Islet of Langerhans (tissue), 1 donor: Measurements from ENCODE around the gene DAPP1.
"Not testable (repeated sequence)": the region's sequence is repeated elsewhere in the genome, so short reads cannot be mapped to it uniquely, and the experiment has no call there.

Experiments used
- FAIRE-seq: peaks from one replicate; lab custom pipeline; 2011; peaks lifted over from hg19 to GRCh38; lab: Jason Lieb, UNC

The DAPP1 gene

GRCh38 chr4:99824070-99824599, 7.5 kb downstream of the DAPP1 start:
- no peak for FAIRE-seq

- no peak for FAIRE-seq
Observed at GRCh38 chr4:99825272-99825671, 8.6 kb downstream of the DAPP1 start.

GRCh38 chr4:99826016-99826415, 9.4 kb downstream of the DAPP1 start:
- no peak for FAIRE-seq

DNA sequence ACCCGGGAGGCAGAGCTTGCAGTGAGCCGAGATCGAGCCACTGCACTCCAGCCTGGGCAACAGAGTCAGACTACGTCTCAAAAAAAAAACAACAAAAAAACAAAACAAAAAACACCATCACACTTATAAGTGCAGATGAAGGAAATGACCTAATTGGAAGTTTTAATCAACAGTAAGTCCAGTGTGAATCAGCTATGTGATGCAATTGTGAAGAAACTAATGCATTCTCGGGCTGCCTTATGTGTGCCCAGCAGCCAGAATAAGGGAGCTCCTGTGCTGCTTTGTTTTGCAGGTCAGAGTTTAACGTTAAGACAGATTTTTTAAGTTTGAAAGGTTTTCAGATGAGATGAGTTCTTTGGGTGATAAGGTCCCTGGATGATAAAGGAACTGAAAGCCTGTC, 10.8 kb downstream of the DAPP1 start:
- FAIRE-seq = no peak

DNA sequence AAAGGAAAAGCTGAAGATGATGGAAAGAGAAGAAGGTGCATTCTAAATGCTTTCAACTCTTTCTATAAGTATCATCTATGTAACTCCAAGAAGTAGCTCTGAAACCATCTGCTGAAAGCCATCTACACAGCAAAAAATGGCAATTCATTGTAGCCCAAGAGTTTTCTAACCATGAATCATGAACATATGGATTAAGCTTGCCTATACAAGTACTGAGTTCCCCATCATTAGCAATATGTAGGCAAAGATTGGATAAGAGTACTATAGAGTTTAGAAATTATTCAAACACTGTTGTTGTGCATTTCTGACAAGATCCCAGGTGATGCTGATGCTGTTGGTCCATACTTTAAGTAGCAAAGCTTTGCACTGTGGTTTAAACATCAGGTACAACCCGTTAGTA, 11.2 kb downstream of the DAPP1 start:
- FAIRE-seq = no peak

DNA sequence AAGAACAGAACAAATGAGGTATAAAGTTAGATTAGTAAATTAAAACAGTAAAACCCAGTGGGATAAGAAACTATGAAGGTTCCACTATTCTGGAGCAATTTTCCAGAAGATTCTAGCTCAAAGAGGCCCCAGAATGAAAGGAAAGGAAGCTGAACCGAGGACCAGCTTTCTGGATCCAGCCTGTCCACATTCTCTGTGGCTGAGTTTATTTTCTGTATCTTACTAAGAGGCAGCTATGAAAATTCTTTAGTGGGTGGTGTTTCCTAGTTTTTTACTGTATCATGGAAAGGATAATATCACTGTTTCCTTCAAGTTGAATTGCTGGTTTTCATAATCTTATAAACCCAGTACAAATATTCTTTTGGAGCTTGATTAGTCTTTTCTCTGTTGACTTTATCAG, 11.8 kb downstream of the DAPP1 start:
- no peak for FAIRE-seq

- FAIRE-seq = not testable (repeated sequence)
Observed at GRCh38 chr4:99830051-99830450, 13.4 kb downstream of the DAPP1 start.

DNA sequence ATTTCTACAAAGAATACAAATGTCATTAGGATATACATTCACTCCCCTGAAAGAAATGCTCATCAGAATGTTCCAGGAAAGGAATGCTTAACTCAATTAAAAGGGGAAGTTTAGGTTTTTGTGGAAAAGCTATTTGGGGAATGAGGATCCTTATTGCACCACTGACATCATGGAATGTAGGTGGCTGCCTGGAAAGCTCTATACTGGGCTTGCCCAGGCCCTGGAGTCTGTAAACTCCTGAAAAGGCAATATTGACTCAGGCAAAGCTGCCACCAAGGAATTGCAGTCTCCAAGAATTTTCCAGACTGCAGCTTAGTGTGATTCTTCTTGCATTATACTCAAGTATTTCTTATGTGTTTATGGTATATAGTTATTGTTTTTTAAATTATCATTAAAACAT, 15.7 kb downstream of the DAPP1 start:
- FAIRE-seq = no peak

- peak; percentile 21 for FAIRE-seq
Observed at GRCh38 chr4:99832758-99833157, 16.1 kb downstream of the DAPP1 start.

DNA sequence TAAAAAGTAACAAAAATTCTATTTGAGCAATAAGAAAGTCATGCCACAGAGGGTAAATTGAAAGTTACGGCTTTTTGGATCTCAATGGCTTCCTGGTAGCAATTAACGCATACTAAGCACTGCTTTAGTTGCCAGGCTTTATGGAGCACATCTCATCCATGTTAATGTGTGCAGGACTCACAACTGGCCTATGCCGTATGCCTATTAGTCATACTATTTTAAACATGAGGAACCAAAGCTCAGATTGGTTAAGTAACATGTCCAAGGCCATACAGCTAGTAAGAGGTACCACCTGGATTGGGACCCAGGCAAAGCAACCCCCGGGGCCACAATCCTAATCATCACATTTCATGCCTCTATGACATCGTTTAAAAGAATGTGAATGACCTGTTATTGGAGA, 17.1 kb downstream of the DAPP1 start:
- no peak for FAIRE-seq

DNA sequence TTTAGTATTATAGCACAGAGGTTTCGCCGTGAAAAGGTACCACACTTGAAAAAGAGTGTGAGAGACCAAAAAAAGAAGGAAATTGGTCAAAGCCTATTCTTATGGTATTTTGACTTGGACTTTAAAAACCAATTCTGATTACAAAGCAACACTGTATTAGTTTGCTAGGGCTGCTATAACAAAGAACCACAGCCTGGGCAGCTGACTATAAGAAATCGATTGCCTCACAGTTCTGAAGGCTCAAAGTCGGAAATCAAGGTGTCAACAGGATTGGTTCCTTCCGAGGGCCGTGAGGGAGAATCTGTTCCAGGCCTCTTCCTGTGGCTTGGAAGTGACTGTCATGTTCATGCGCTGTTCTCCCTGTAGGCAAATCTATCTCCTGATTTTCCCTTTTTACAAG, 17.9 kb downstream of the DAPP1 start:
- FAIRE-seq = no peak

DNA sequence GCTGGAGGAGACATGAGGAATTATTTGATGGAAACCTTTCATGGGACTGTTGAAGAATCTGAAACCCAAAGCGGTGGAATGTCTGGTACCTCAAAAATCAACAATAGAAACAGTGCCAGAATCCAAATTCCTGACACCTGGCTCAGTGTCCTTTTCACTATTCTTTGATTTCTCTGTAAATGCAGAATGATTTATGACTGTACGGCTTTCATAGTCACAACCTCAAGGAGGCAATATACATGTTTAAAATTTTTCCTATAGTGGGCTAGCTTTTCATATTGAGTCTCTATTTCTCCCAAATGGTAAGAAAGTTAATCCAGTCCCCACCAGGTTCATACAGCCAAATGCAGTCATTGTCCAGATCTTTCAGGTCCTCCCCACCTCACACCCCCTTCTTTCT, 19.3 kb downstream of the DAPP1 start:
- no peak for FAIRE-seq

GRCh38 chr4:99838927-99839326, 22.3 kb downstream of the DAPP1 start:
- no peak for FAIRE-seq

DNA sequence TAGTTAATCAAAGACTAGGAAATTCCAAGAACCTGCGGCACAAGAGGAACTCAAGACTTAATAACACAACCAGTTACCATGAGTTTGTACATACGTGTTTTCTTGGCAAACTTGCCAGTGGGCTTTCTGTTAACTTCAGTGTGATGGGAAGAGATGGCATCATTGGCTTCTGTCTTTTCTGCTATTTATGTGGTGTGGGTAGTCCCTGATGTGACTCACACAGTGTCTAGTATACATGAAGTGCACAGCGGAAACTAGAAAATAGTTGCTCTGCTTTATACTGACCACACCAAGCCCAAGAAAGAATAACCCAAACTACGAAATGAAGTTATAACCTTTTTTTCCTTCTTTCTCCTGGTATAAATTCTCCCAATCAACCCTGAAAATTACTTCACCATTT, 24.5 kb downstream of the DAPP1 start:
- FAIRE-seq = no peak

DNA sequence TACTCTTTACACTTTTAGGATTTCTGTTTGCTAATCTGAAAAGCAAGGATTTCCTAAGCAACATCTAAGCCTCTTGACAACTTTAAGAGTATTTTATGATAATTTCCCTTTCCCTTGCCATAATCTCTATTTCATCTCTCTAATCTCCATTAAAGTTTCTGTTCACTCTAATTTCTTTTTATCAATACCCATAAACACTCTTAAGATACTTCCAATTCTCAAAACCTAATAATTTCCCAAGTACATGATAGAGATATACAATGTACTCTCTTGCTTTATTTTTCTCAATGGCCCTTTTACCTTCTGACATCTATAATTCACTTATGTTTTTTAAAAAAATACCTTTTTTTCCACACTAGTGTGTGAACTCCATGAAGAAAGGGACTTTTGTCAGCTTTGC, 26.8 kb downstream of the DAPP1 start:
- no peak for FAIRE-seq

DNA sequence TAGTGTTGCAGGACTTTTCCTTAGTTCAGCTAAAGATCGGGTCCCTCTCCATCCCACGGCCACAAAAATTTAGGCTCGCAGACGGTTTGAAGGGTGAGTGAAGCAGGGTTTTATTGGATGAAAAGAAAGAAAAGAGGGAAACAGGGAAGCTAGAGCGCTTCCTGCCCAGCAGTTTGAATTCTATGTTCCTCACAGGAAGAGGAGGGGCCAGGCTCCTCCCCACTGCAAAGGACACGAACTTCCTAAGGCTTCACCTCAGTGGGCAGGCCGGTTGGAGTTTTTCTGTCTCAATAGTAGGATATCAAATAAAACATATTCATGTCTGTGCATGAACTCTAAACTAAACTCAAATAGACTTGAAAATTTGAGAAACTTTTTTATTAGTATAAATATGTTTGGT, 27.4 kb downstream of the DAPP1 start:
- no peak for FAIRE-seq

DNA sequence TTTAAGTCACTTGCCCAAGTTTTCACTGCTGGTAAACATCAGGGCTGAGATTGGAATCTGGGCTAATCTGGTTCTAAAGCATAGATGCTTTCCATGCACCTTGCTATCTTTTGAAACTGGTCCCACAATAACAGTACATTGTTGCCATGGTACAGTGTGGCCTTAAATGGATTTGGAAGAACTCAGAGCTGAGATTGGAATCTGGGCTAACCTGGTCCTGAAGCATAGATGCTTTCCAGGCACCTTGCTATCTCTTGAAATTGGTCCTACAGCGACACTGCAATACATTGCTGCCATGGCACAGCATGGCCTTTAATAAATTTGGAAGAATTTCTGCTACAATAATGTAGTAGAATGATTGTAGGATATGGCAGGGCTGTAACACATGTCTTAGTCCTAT, 28.6 kb downstream of the DAPP1 start:
- no peak for FAIRE-seq

- no peak for FAIRE-seq
Observed at GRCh38 chr4:99845708-99846469, 29.3 kb downstream of the DAPP1 start.

GRCh38 chr4:99846891-99847290, 30.3 kb downstream of the DAPP1 start:
- no peak for FAIRE-seq

- FAIRE-seq = no peak
Observed at GRCh38 chr4:99847362-99847976, 30.8 kb downstream of the DAPP1 start.

- FAIRE-seq = no peak
Observed at GRCh38 chr4:99848591-99849001, 32.0 kb downstream of the DAPP1 start.

DNA sequence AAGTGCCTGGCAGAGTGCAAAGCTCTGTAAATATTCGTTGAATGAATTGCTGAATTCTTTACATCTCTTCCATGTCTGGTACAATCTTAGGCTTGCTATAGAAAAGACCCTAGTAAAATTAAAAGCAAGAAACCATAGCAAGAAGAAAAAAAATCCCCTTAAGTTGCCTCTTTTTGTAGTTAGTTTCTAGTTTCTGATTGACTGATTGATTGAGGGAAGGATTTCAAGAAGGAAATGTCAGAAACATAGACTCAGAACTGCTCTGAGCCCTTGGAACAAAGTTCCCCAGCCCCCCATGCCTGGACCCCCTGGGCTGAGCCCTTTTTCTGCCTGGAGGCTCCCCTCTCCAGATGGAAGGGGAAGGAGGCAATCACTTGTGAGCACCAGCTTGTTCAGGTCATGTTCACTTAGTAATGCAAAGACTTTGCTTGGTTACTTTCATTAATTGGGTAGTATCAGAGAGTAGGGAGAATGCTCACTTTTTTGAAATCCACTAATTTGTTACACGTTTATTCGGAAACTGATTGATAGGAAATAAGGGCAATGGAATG, 35.6 kb downstream of the DAPP1 start:
- FAIRE-seq = no peak

GRCh38 chr4:99853190-99853589, 36.6 kb downstream of the DAPP1 start:
- FAIRE-seq = no peak

GRCh38 chr4:99853999-99854398, 37.4 kb downstream of the DAPP1 start:
- no peak for FAIRE-seq
